HUES64 (cell line): ENCODE measurements around the gene USP20.

Experiments
- H3K27ac ChIP-seq: 2 replicates; pipeline ENCODE4 v1.7.0; 2013; ENCODE audit warnings: low read depth, low read length, inconsistent platforms
- H3K27me3 ChIP-seq: 2 replicates; pipeline ENCODE4 v1.6.1; 2013; ENCODE audit warnings: mild to moderate bottlenecking, low read length; ENCODE audit not compliant: insufficient read depth
- H3K36me3 ChIP-seq: 2 replicates; pipeline ENCODE4 v1.6.1; 2013; ENCODE audit warnings: mild to moderate bottlenecking, low read length; ENCODE audit not compliant: insufficient read depth
- H3K4me1 ChIP-seq: 2 replicates; pipeline ENCODE4 v1.6.1; 2013; ENCODE audit warnings: mild to moderate bottlenecking, low read length, moderate library complexity; ENCODE audit not compliant: insufficient read depth
- H3K4me3 ChIP-seq: 2 replicates; pipeline ENCODE4 v1.5.1; 2013; ENCODE audit warnings: mild to moderate bottlenecking, low read length, moderate library complexity
- H3K9ac ChIP-seq: 2 replicates; pipeline ENCODE4 v1.6.1; 2013; ENCODE audit warnings: mild to moderate bottlenecking, low read depth, low read length
- H3K9me3 ChIP-seq: 2 replicates; pipeline ENCODE4 v1.6.1; 2013; ENCODE audit warnings: low read depth, low read length; ENCODE audit not compliant: insufficient read depth
- WGBS: fragments of 150-250, 120-280 bp; methylation state at CpG from one replicate; pipeline ENCODE4 v1.1.7; 2013; ENCODE audit warnings: missing lambda C conversion rate; 5-methylcytosine and 5-hydroxymethylcytosine counted together

Gene USP20

DNA sequence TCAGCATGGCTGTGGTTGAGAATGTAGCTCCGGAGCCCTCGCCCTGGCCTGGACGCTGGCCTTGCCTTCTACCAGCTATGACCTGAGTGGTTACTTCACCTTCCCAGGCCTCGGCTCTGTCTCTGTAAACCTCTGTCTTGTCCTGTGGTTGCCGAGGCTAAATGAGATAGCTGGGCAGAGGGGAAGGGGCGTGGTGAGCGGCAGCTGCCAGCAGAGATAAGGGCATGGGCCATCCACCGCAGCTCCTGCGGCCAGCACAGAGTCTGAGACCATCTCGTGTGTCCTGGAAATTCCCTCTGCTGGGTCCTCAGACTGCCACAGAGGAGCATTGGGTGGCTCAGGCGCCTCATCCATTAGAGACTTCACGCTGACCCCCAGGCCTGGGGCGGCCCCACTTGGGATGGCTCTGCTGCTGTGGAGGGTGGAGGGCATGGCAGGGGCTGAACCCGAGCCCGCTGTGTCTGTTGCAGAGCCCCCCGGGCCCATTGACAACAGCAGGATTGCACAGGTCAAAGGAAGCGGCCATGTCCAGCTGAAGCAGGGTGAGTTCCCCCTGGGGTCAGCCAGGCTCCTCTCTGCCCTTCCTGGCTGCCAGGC lies 43.9 kb downstream of the USP20 start:
- peaks cover 8% of the 10 kb centered on the region for H3K36me3 ChIP-seq
- H3K27ac ChIP-seq, result no peak overlapping the region
- peaks cover 4% of the 10 kb centered on the region for H3K4me1 ChIP-seq
- H3K9ac ChIP-seq, result no peak overlapping the region
- WGBS, result 92% methylated on average over 17 of the region's 17 CpGs
- no peaks in the 10 kb centered on the region for H3K9me3 ChIP-seq
- H3K27me3 ChIP-seq, result no peaks in the 10 kb centered on the region
- H3K4me3 ChIP-seq, result no peak overlapping the region

- Histone ChIP-seq H3K4me1 (peaks cover 11% of the 10 kb centered on the region), H3K4me3 (no peak overlapping the region), H3K9ac (no peak overlapping the region), H3K27me3 (no peaks in the 10 kb centered on the region), H3K27ac (no peak overlapping the region), H3K36me3 (peaks cover 5% of the 10 kb centered on the region; the same call in 1 of the 2 replicates), H3K9me3 (no peaks in the 10 kb centered on the region)
- 95% methylated on average over 31 of the region's 31 CpGs for WGBS
These were observed 44.9 kb downstream of the USP20 start for GRCh38 chr9:129879991-129880653.

- H3K27ac ChIP-seq, result no peak overlapping the region
- H3K4me3 ChIP-seq, result no peak overlapping the region
- 89% methylated on average over 28 of the region's 28 CpGs for WGBS
- no peaks in the 10 kb centered on the region; the same call in 1 of the 2 replicates for H3K36me3 ChIP-seq
- H3K27me3 ChIP-seq, result no peaks in the 10 kb centered on the region
- H3K4me1 ChIP-seq, result peaks cover 16% of the 10 kb centered on the region
- H3K9ac ChIP-seq, result no peak overlapping the region
- no peaks in the 10 kb centered on the region for H3K9me3 ChIP-seq
These were observed 45.6 kb downstream of the USP20 start for GRCh38 chr9:129880654-129881546.

DNA sequence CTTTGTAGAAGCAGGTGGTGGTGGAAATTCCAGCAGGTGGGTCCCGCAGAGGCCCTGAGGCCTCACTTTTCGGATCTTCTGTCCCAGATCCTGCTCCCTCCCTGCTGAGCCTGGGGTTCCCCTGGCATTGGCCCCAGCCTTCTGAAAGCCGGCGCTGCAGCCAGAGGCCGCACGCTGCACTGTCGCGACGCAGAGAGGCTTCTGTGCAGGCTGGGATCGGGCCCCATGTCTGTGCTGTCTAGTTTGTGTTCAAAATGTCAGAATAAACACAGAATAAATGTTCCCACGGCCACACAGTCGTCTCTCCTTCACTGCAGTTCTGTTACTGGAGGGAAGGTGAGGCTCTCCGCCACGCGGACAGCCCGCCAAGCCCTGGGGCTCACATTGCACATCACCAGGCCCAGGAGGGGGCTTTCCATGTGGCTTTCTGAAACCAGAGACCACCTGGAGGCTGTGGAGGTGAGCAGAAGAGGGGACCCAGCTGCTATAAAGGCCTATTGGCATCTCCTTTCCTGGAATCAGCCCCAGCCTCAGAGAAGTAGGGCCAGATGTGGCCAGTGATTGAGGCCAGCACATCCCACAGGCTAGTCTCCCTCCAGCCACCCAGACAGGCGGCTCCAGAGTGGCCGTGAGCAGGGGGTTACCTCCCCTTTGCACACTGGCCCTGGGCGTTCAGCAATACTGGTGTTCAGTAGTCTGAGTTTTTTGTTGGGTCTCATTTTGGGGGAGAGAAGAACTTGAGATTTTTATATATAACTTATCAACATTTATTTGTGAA lies 46.5 kb downstream of the USP20 start:
- 89% methylated on average over 18 of the region's 19 CpGs for WGBS
- H3K9ac ChIP-seq, result no peak overlapping the region
- no peaks in the 10 kb centered on the region; the same call in 1 of the 2 replicates for H3K36me3 ChIP-seq
- peaks cover 23% of the 10 kb centered on the region for H3K4me1 ChIP-seq
- H3K9me3 ChIP-seq, result no peaks in the 10 kb centered on the region
- H3K27ac ChIP-seq, result no peak overlapping the region
- no peak overlapping the region for H3K4me3 ChIP-seq
- no peaks in the 10 kb centered on the region for H3K27me3 ChIP-seq

DNA sequence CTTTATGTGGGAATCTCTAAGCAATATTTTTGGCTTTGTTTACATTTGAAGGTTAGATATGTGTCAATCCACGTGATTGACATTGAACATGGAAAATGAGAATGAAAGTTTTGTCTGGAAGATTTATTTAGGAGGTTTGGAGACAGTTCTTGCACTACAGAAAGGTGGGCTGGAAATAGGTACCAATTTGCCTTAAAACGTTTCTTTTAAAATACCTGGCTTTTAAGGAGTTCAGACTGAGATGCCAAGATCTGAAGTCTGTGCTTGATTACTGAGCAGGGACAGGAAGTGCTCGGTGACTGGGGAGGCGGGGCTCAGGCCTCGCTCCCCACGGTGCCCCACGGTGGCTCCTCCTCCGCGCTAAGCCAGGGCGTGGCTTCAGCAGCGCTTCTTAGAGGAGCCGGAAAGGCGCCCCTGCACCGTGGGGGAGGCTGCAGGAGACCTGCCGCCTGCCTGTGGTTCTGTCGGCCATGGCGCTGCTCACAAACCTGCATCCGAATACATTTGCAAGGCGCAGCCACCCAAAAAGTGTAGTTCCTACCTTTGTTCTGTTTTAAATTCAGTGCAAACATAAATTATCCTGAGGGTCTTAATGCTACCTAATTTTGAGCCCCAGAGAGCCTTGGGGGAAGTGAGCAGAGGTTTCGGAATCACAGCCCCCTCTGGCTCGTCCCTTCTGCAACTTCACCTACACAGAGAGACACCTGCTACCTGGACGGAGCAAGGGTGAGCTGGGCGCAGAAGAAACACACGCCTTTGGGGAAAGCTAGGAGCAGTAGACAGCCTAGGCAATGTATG lies 49.2 kb downstream of the USP20 start:
- 17% methylated on average over 24 of the region's 24 CpGs for WGBS
- H3K9ac ChIP-seq, result peak overlapping the region; percentile 18; the same call in 1 of the 2 replicates

DNA sequence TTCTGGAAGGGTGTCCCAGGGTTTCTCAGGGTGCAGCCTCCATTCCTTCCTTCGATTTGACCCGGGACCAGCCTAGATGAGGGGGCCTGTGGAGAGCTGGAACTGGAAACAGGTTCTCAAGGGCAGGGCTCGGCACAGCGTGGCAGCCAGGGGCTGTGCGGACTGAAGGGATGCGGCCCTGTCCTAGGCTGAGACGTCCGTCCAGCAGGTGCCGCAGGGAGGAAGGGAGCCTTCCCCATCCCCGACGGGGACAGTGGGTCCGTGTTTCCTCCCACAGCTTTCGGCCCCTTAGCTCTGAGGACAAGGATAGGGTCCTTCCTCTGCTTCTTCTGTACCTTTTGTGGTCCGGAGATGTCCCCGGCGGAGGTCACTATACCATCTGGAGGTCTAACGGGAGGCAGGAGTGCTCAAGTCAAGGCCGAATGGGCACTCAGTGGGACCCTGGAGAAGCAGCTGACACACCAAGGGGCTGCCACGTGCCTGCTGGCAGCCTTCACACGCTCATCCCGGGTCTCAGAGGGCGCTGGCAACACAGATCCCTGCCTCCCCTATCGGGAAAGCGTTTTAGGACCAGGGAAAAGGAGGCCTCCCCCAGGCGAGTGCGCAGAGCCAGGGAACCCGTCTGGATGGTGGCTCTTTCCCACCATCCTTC lies 49.9 kb downstream of the USP20 start:
- Histone ChIP-seq H3K27me3 (no peaks in the 10 kb centered on the region), H3K27ac (peak overlapping the region; percentile 18), H3K36me3 (no peaks in the 10 kb centered on the region; the same call in 1 of the 2 replicates), H3K9me3 (no peaks in the 10 kb centered on the region), H3K4me1 (peaks cover 39% of the 10 kb centered on the region), H3K9ac (peak overlapping the region; percentile 41; the same call in 1 of the 2 replicates), H3K4me3 (peak overlapping the region; percentile 41)
- 50% methylated on average over 27 of the region's 27 CpGs for WGBS

More for the DNA sequence above, 49.2 kb downstream of the USP20 start:
- peak overlapping the region; percentile 35 for H3K4me3 ChIP-seq
- no peaks in the 10 kb centered on the region for H3K9me3 ChIP-seq
- H3K27ac ChIP-seq, result peak overlapping the region; percentile 65
- H3K4me1 ChIP-seq, result peaks cover 34% of the 10 kb centered on the region
- no peaks in the 10 kb centered on the region for H3K27me3 ChIP-seq
- no peaks in the 10 kb centered on the region; the same call in 1 of the 2 replicates for H3K36me3 ChIP-seq

GRCh38 chr9:129885670-129886106 lies 50.4 kb downstream of the USP20 start:
- Histone ChIP-seq H3K4me3 (peak overlapping the region; percentile 41), H3K27ac (peak overlapping the region; percentile 27; the same call in 1 of the 2 replicates), H3K9me3 (no peaks in the 10 kb centered on the region), H3K4me1 (peaks cover 39% of the 10 kb centered on the region), H3K36me3 (no peaks in the 10 kb centered on the region; the same call in 1 of the 2 replicates), H3K27me3 (no peaks in the 10 kb centered on the region), H3K9ac (peak overlapping the region; percentile 41; the same call in 1 of the 2 replicates)
- 6% methylated on average over 27 of the region's 27 CpGs for WGBS

DNA sequence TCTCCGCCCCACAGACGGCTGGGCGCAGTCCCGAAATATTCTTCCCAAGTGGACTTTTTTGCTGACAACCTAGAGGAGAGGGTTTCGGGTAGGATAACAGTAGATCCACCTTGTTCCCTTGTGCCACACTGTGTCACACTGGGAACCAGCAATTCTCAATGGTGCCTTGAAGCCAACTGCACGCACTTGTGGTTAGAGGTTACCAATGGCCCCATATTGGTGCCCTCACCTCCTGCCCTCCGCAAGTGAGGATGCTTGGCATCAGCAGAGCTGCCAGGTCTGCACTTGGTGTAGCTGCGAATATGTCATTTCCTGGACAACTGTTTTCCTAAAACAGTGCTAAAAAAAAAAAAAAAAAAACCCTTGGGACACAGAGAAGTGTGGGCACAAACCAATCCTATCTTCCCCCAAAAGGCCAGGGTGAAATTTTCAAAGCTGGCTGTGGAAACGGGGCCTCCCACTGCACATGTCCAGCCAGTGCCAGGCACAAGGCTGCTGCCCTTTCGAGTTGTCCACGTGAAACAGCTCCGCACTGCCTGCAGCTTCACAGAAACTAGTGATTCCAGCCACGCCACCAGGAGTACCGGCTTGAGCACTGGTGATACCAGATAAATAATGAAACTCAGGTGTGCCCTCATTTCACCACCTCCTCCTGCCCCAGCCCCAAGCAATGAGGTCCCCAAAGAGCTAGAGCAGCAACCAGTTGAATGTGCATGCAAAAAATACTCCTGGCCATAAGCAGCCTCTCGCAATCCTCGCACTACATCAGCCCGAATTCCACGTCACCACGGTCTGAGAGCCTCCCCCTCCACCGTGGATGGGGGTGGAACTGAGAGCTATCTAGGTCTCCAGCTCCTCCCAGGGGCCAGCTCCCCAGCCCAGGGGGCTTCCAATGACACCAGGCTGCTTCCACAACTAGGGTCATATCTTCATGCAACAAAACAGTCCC lies 51.2 kb downstream of the USP20 start:
- Histone ChIP-seq H3K27ac (0 out of 2 replicates have a peak overlapping the region, but pooled peaks have one; percentile 27), H3K4me3 (peak overlapping the region; percentile 23; the same call in 1 of the 2 replicates), H3K9ac (no peak overlapping the region), H3K9me3 (no peaks in the 10 kb centered on the region), H3K36me3 (no peaks in the 10 kb centered on the region; the same call in 1 of the 2 replicates), H3K27me3 (no peaks in the 10 kb centered on the region), H3K4me1 (peaks cover 41% of the 10 kb centered on the region)
- WGBS, result 84% methylated on average over 20 of the region's 20 CpGs
